Prostate gland (tissue), 2 donors: Measurements from ENCODE around the gene SPATA6L.

Experiments
- POLR2A ChIP-seq: fragments of 450-650 bp; IDR thresholded peaks from one replicate; pipeline ENCODE4 v1.6.1; 2016; ENCODE audit warnings: antibody characterized with exemption, mild to moderate bottlenecking
- POLR2AphosphoS5 ChIP-seq: sonication (generic); formaldehyde crosslinking; IDR thresholded peaks from one replicate; pipeline ENCODE4 v1.6.1; 2017; ENCODE audit warnings: antibody characterized with exemption
- TF ChIP-seq, protein P1 (sequence below), 4 experiments: fragments of 200-600 bp in 2 of 4; fragments of 450-650 bp in 2 of 4; sonication (generic) in 2 of 4; IDR thresholded peaks; 1 replicate in 3 of 4; 2 replicates in 1 of 4; pipeline ENCODE4 v1.5.1; 2016 to 2019; ENCODE audit warnings: antibody characterized with exemption in 4 of 4, mild to moderate bottlenecking in 2 of 4, moderate library complexity in 2 of 4

DNA sequence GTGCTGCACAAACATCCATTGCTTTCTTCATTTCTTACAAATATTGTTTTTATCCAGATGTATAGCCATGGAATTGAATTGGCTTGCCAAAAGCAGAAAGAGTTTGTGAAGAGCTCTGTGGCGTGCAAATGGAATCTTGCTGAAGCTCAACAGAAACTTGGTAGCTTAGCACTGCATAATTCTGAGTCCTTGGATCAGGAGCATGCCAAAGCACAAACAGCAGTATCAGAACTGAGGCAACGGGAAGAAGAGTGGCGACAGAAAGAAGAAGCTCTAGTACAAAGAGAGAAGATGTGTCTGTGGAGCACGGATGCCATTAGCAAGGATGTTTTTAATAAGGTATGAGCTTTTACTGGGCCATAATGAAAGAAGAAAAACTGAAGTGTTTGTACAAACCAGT, 18.5 kb upstream of the SPATA6L start:
- TF ChIP-seq, protein P1, sequence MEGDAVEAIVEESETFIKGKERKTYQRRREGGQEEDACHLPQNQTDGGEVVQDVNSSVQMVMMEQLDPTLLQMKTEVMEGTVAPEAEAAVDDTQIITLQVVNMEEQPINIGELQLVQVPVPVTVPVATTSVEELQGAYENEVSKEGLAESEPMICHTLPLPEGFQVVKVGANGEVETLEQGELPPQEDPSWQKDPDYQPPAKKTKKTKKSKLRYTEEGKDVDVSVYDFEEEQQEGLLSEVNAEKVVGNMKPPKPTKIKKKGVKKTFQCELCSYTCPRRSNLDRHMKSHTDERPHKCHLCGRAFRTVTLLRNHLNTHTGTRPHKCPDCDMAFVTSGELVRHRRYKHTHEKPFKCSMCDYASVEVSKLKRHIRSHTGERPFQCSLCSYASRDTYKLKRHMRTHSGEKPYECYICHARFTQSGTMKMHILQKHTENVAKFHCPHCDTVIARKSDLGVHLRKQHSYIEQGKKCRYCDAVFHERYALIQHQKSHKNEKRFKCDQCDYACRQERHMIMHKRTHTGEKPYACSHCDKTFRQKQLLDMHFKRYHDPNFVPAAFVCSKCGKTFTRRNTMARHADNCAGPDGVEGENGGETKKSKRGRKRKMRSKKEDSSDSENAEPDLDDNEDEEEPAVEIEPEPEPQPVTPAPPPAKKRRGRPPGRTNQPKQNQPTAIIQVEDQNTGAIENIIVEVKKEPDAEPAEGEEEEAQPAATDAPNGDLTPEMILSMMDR (IDR thresholded peaks at IDR 0.05) = no peak
- TF ChIP-seq POLR2AphosphoS5 = no peak
- TF ChIP-seq POLR2A = no peak
